H1 (cell line): Measurements from ENCODE around the gene VIPR1. TPM values are rescaled to one million over a fixed set of nuclear protein-coding genes. Genes with fewer than 3 reads are reported as not detected.

Experiments used
- CTCF ChIA-PET: fragments of 300-600 bp; sonication (Branson Sonifier 250); formaldehyde crosslinking; loops from one replicate; lab custom pipeline; 2021; ENCODE audit not compliant: partially characterized antibody; lab: Charles Lee
- POLR2A ChIA-PET: fragments of 300-600 bp; sonication (Branson Sonifier 250); formaldehyde crosslinking; loops from one replicate; lab custom pipeline; 2021; ENCODE audit warnings: inconsistent platforms; ENCODE audit not compliant: partially characterized antibody; lab: Charles Lee
- DNase-seq, 2 experiments: peaks; one replicate each; pipeline versions ENCODE4 v3.0.0 to v3.0.0-alpha.2; 2010 to 2022; ENCODE audit warnings: low spot score in 2 of 2, low read depth in 1 of 2, mixed read lengths in 1 of 2
- FAIRE-seq: peaks from 2 replicates; lab custom pipeline; 2011; peaks lifted over from hg19 to GRCh38; lab: Jason Lieb, UNC
- H2AFZ ChIP-seq: 2 replicates; pipeline ENCODE4 v1.8.1; 2012; ENCODE audit warnings: low read length, inconsistent platforms
- H2AK5ac ChIP-seq: 2 replicates; pipeline ENCODE4 v1.6.1; 2013; ENCODE audit warnings: low read depth, low read length
- H2BK120ac ChIP-seq: replicated peaks from 2 replicates; pipeline ENCODE3; 2013; ENCODE audit warnings: low read depth, low read length, inconsistent platforms
- H2BK12ac ChIP-seq: 2 replicates; pipeline ENCODE4 v1.6.1; 2013; ENCODE audit warnings: low read depth, low read length
- H2BK15ac ChIP-seq: 2 replicates; pipeline ENCODE4 v1.6.1; 2013; ENCODE audit warnings: low read length
- H2BK20ac ChIP-seq: 2 replicates; pipeline ENCODE4 v1.6.1; 2013; ENCODE audit warnings: low read length
- H2BK5ac ChIP-seq: 2 replicates; pipeline ENCODE4 v1.6.1; 2013; ENCODE audit warnings: low read depth, low read length
- H3K14ac ChIP-seq: 2 replicates; pipeline ENCODE4 v1.6.1; 2013; ENCODE audit warnings: inconsistent platforms; ENCODE audit not compliant: insufficient read length
- H3K18ac ChIP-seq: 2 replicates; pipeline ENCODE4 v1.6.1; 2013; ENCODE audit warnings: low read length; ENCODE audit errors: extremely low read depth
- H3K23ac ChIP-seq: 2 replicates; pipeline ENCODE4 v1.6.1; 2013; ENCODE audit warnings: inconsistent platforms; ENCODE audit not compliant: insufficient read length
- H3K23me2 ChIP-seq: 2 replicates; pipeline ENCODE4 v1.6.1; 2013; ENCODE audit warnings: low read depth, low read length
- H3K27ac ChIP-seq: 2 replicates; pipeline ENCODE4 v1.6.1; 2011; ENCODE audit warnings: low read depth, low read length, inconsistent platforms
- H3K27me3 ChIP-seq, 4 experiments: replicated peaks in 1 of 4; 1 replicate in 1 of 4; 2 replicates in 3 of 4; pipeline versions ENCODE4 v1.6.1 to v1.8.1; 2011 to 2013; ENCODE audit warnings: low read length in 3 of 4, mild to moderate bottlenecking in 3 of 4, inconsistent platforms in 2 of 4, mixed read lengths in 2 of 4, moderate library complexity in 1 of 4; ENCODE audit not compliant: control insufficient read depth in 3 of 4, insufficient read depth in 3 of 4; ENCODE audit errors: extremely low read depth in 1 of 4
- H3K36me3 ChIP-seq, 4 experiments: 2 replicates each; pipeline versions ENCODE4 v1.6.1 to v1.8.1; 2011 to 2013; ENCODE audit warnings: mild to moderate bottlenecking in 4 of 4, low read length in 3 of 4, moderate library complexity in 2 of 4, control low read depth in 1 of 4, inconsistent platforms in 1 of 4; ENCODE audit not compliant: insufficient read depth in 4 of 4, control insufficient read depth in 2 of 4
- H3K4ac ChIP-seq: replicated peaks from 2 replicates; pipeline ENCODE3; 2013; ENCODE audit warnings: low read length, low read depth, mixed read lengths, inconsistent platforms; ENCODE audit not compliant: insufficient read length
- H3K4me1 ChIP-seq, 4 experiments: replicated peaks in 1 of 4; 1 replicate in 1 of 4; 2 replicates in 3 of 4; pipeline versions ENCODE4 v1.6.1 to v1.8.1; 2011 to 2013; ENCODE audit warnings: low read length in 3 of 4, inconsistent platforms in 2 of 4, mixed read lengths in 1 of 4; ENCODE audit not compliant: insufficient read depth in 4 of 4, control insufficient read depth in 3 of 4
- H3K4me2 ChIP-seq, 2 experiments: 2 replicates each; pipeline versions ENCODE4 v1.6.1 to v1.8.1; 2011 to 2013; ENCODE audit warnings: low read depth in 2 of 2, low read length in 2 of 2, control low read depth in 1 of 2, inconsistent platforms in 1 of 2, mild to moderate bottlenecking in 1 of 2; ENCODE audit not compliant: insufficient read depth in 1 of 2
- H3K4me3 ChIP-seq, 4 experiments: fragments of 200-600, 300-600 bp in 1 of 4; sonication (generic), shearing (Covaris generic), sonication (Bioruptor Twin) in 1 of 4; 2 replicates each; pipeline versions ENCODE4 v1.5.1 to v1.8.1; 2011 to 2016; ENCODE audit warnings: low read length in 4 of 4, low read depth in 3 of 4, control low read depth in 2 of 4, inconsistent platforms in 2 of 4, mild to moderate bottlenecking in 2 of 4, mixed read lengths in 1 of 4, moderate library complexity in 1 of 4; ENCODE audit not compliant: insufficient read depth in 2 of 4; ENCODE audit errors: extremely low read depth in 1 of 4
- H3K56ac ChIP-seq: replicated peaks from 2 replicates; pipeline ENCODE3; 2013; ENCODE audit warnings: low read depth, mild to moderate bottlenecking, mixed read lengths, low read length, inconsistent platforms; ENCODE audit not compliant: insufficient read length
- H3K79me1 ChIP-seq: 2 replicates; pipeline ENCODE4 v1.6.1; 2013; ENCODE audit warnings: low read depth, low read length, control low read depth
- H3K79me2 ChIP-seq, 2 experiments: 2 replicates each; pipeline versions ENCODE4 v1.6.1 to v1.8.1; 2012 to 2013; ENCODE audit warnings: low read length in 2 of 2, mild to moderate bottlenecking in 2 of 2, inconsistent platforms in 1 of 2; ENCODE audit not compliant: insufficient read depth in 2 of 2, control insufficient read depth in 1 of 2
- H3K9ac ChIP-seq, 4 experiments: replicated peaks in 1 of 4; 1 replicate in 1 of 4; 2 replicates in 3 of 4; pipeline versions ENCODE4 v1.6.1 to v1.8.1; 2011 to 2013; ENCODE audit warnings: low read depth in 3 of 4, low read length in 3 of 4, control low read depth in 2 of 4, mild to moderate bottlenecking in 2 of 4, moderate library complexity in 2 of 4, inconsistent platforms in 1 of 4; ENCODE audit errors: extremely low read depth in 1 of 4
- H3K9me3 ChIP-seq, 2 experiments: 2 replicates each; pipeline versions ENCODE4 v1.6.1 to v1.8.1; 2012 to 2013; ENCODE audit warnings: mild to moderate bottlenecking in 2 of 2, moderate library complexity in 2 of 2, control low read depth in 1 of 2, inconsistent platforms in 1 of 2, low read depth in 1 of 2, low read length in 1 of 2, mixed read lengths in 1 of 2; ENCODE audit not compliant: insufficient read depth in 2 of 2
- H4K20me1 ChIP-seq, 2 experiments: replicated peaks in 1 of 2; 2 replicates each; pipeline versions ENCODE3 to v1.8.1; 2011 to 2013; ENCODE audit warnings: inconsistent platforms in 2 of 2, low read length in 2 of 2, mild to moderate bottlenecking in 1 of 2; ENCODE audit not compliant: insufficient read depth in 2 of 2, control insufficient read depth in 1 of 2
- H4K5ac ChIP-seq: 2 replicates; pipeline ENCODE4 v1.6.1; 2013; ENCODE audit warnings: low read length, low read depth, mixed read lengths, inconsistent platforms; ENCODE audit not compliant: insufficient read length
- H4K8ac ChIP-seq: 2 replicates; pipeline ENCODE4 v1.8.0; 2013; ENCODE audit warnings: mild to moderate bottlenecking, moderate library complexity, low read length, inconsistent platforms; ENCODE audit not compliant: insufficient read depth; ENCODE audit errors: extremely low read depth
- H4K91ac ChIP-seq: replicated peaks from 2 replicates; pipeline ENCODE3; 2013; ENCODE audit warnings: low read length, mixed read lengths, inconsistent platforms; ENCODE audit not compliant: insufficient read length
- BACH1 ChIP-seq: IDR thresholded peaks from 2 replicates; pipeline ENCODE4 v1.6.1; 2012; ENCODE audit warnings: low read length, improper control_type of control experiment
- CEBPB ChIP-seq: IDR thresholded peaks from 2 replicates; pipeline ENCODE4 v1.6.1; 2012; ENCODE audit warnings: low read depth, low read length
- CHD1 ChIP-seq: IDR thresholded peaks from 2 replicates; pipeline ENCODE4 v1.6.1; 2012; ENCODE audit warnings: low read depth, low read length, improper control_type of control experiment
- KDM4A ChIP-seq: IDR thresholded peaks from one replicate; pipeline ENCODE4 v1.7.1; 2012; ENCODE audit warnings: low read depth, mild to moderate bottlenecking, moderate library complexity, low read length, inconsistent platforms; ENCODE audit not compliant: severe bottlenecking
- NANOG ChIP-seq: IDR thresholded peaks from 2 replicates; pipeline ENCODE4 v1.6.1; 2011; ENCODE audit warnings: low read length, low read depth, mild to moderate bottlenecking, inconsistent platforms; ENCODE audit not compliant: insufficient read depth, poor library complexity, severe bottlenecking
- NRF1 ChIP-seq: IDR thresholded peaks from 2 replicates; pipeline ENCODE4 v1.6.1; 2011; ENCODE audit warnings: mild to moderate bottlenecking, low read depth, low read length, improper control_type of control experiment
- PHF8 ChIP-seq: fragments of 200-600 bp; sonication (generic); conservative IDR thresholded peaks from 2 replicates; pipeline ENCODE4 v1.7.1; 2012; ENCODE audit warnings: low read depth, mild to moderate bottlenecking, inconsistent platforms, low read length, moderate library complexity
- RBBP5 ChIP-seq: IDR thresholded peaks from 2 replicates; pipeline ENCODE4 v1.7.1; 2012; ENCODE audit warnings: low read depth, mild to moderate bottlenecking, inconsistent platforms, low read length, moderate library complexity, borderline replicate concordance
- SRF ChIP-seq: IDR thresholded peaks from 2 replicates; pipeline ENCODE4 v1.6.1; 2011; ENCODE audit warnings: mild to moderate bottlenecking, low read depth, low read length, moderate library complexity
- TAF1 ChIP-seq: IDR thresholded peaks from 2 replicates; pipeline ENCODE4 v1.6.1; 2011; ENCODE audit warnings: mild to moderate bottlenecking, low read depth, low read length
- ZNF274 ChIP-seq: IDR thresholded peaks from 2 replicates; pipeline ENCODE4 v1.7.0; 2012; ENCODE audit warnings: low read length, borderline replicate concordance; ENCODE audit errors: extremely low read depth
- WGBS, 2 experiments: shearing (Covaris generic) in 1 of 2; methylation state at CpG; one replicate each; pipeline versions ENCODE4 v1.1.6 to v1.1.7; 2013 to 2015; ENCODE audit warnings: low lambda C conversion rate in 2 of 2, mixed read lengths in 2 of 2, inconsistent platforms in 1 of 2, low coverage in 1 of 2, missing lambda C conversion rate in 1 of 2; ENCODE audit not compliant: insufficient replicate concordance in 2 of 2, insufficient coverage in 1 of 2, insufficient read length in 1 of 2; ENCODE audit errors: extremely low coverage in 1 of 2, missing lambda C conversion rate in 1 of 2; 5-methylcytosine and 5-hydroxymethylcytosine counted together
- polyA plus RNA-seq, 7 experiments: library from polyadenylated mRNA; depleted of rRNA in 3 of 7; stranded (reverse) in 5 of 7; unstranded in 2 of 7; fragments of >200 nt in 5 of 7; fragments of 200-250 nt in 2 of 7; gene quantifications; 1 replicate in 5 of 7; 2 replicates in 1 of 7; 4 replicates in 1 of 7; pipeline versions ENCODE4 v1.2.1 to v1.2.3, GENCODE V29; 2011 to 2013; ENCODE audit warnings: missing spikeins in 2 of 7, mixed read lengths in 2 of 7
- total RNA-seq: library from RNA; stranded (reverse); fragmentation: NEBNext Ultra II Directional; extraction: Animal tissue kit (Norgen Biotek cat#: 25700); gene quantifications from 2 replicates; pipeline ENCODE4 v1.2.1, GENCODE V29; 2021
- TF ChIP-seq, protein P1 (sequence below), 3 experiments: IDR thresholded peaks; 1 replicate in 2 of 3; 2 replicates in 1 of 3; pipeline versions ENCODE4 v1.5.1 to v1.6.1; 2011; ENCODE audit warnings: low read length in 3 of 3, mild to moderate bottlenecking in 3 of 3, inconsistent platforms in 2 of 3, low read depth in 1 of 3, moderate library complexity in 1 of 3; ENCODE audit not compliant: insufficient read depth in 1 of 3; ENCODE audit errors: control extremely low read depth in 1 of 3

VIPR1 gene
- total and polyA plus RNA-seq, 2 of the 8 experiments (the other 6 are each of a cell fraction or from before 2014, with no cell fraction given), result 7.8 to 10.1 TPM

DNA sequence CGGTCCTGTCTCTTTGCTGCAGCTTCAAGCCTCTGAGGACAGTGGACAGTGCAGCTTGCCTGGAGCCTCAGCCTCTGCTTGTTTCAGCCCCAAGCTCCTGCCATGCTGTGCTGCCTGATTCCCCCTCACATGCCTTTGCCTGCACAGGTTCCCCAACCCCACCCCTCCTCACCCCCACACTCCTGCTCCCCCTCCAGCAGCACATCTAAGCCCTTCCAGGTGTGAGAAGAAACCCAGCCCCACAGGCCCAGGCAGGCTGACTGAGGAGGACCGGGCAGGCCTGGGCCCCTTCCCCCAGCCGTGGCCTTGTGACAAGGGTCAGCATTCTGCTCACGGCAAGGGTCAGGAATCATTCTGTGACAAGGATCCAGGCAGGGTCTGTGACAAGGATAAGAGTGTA is 22.8 kb downstream of the VIPR1 start:
- Histone ChIP-seq H2BK20ac (no peak overlapping the region), H3K27ac (no peak overlapping the region)
- no peak for TF ChIP-seq SRF
- no peak for TF ChIP-seq NANOG
- TF ChIP-seq BACH1, result no peak
- TF ChIP-seq, protein P1, sequence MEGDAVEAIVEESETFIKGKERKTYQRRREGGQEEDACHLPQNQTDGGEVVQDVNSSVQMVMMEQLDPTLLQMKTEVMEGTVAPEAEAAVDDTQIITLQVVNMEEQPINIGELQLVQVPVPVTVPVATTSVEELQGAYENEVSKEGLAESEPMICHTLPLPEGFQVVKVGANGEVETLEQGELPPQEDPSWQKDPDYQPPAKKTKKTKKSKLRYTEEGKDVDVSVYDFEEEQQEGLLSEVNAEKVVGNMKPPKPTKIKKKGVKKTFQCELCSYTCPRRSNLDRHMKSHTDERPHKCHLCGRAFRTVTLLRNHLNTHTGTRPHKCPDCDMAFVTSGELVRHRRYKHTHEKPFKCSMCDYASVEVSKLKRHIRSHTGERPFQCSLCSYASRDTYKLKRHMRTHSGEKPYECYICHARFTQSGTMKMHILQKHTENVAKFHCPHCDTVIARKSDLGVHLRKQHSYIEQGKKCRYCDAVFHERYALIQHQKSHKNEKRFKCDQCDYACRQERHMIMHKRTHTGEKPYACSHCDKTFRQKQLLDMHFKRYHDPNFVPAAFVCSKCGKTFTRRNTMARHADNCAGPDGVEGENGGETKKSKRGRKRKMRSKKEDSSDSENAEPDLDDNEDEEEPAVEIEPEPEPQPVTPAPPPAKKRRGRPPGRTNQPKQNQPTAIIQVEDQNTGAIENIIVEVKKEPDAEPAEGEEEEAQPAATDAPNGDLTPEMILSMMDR (IDR thresholded peaks at IDR 0.05; ENCODE audit: control extremely low read depth in 1 of 3, insufficient read depth in 1 of 3, low read depth in 1 of 3, low read length in 3 of 3), result no peak
- no peak for TF ChIP-seq CHD1
- TF ChIP-seq TAF1, result no peak
- TF ChIP-seq PHF8, result no peak
- no peak for TF ChIP-seq ZNF274
- TF ChIP-seq NRF1, result no peak
- no peak for TF ChIP-seq RBBP5
- no peak for TF ChIP-seq KDM4A
- no peak for TF ChIP-seq CEBPB

More for the DNA sequence above, 22.8 kb downstream of the VIPR1 start:
- H4K8ac ChIP-seq, result no peak overlapping the region
- no peak overlapping the region for H2BK12ac ChIP-seq
- no peak overlapping the region for H3K4ac ChIP-seq
- 89% methylated on average over 4 of the region's 4 CpGs; no CpG with 5 or more reads in 1 of the 2 experiments for WGBS, 2 experiments
- no peak overlapping the region for H2AK5ac ChIP-seq
- H3K27me3 ChIP-seq, result no peaks in the 10 kb centered on the region
- H4K91ac ChIP-seq, result no peak overlapping the region
- peaks cover 0 to 2% of the 10 kb centered on the region in 2 experiments for H4K20me1 ChIP-seq
- no peak overlapping the region for H3K9ac ChIP-seq
- H2BK5ac ChIP-seq, result no peak overlapping the region
- CTCF ChIA-PET, result interaction anchor here (1.0 to 23.3 kb wide), 6 partner anchors 9 to 17 kb away, joined by 3 to 458 read pairs (median 4); no protein-coding TSS in a partner anchor
- POLR2A ChIA-PET, result no interaction called here
- H3K9me3 ChIP-seq, result no peaks in the 10 kb centered on the region
- FAIRE-seq (no peak), DNase-seq (no peak)
- no peaks in the 10 kb centered on the region for H3K79me1 ChIP-seq
- H3K4me2 ChIP-seq, result no peak overlapping the region
- no peak overlapping the region for H3K23ac ChIP-seq
- H3K36me3 ChIP-seq, result no peaks in the 10 kb centered on the region
- H4K5ac ChIP-seq, result no peak overlapping the region
- H3K79me2 ChIP-seq, result no peaks in the 10 kb centered on the region
- peaks cover 3% of the 10 kb centered on the region; the same call in 1 of the 2 replicates for H3K23me2 ChIP-seq
- no peak overlapping the region for H2BK15ac ChIP-seq
- H3K56ac ChIP-seq, result no peak overlapping the region
- H3K4me1 ChIP-seq, result no peaks in the 10 kb centered on the region; a peak in 1 of 7 replicates
- no peak overlapping the region for H2BK120ac ChIP-seq
- no peak overlapping the region for H3K4me3 ChIP-seq
- H3K18ac ChIP-seq, result no peak overlapping the region
- no peak overlapping the region for H2AFZ ChIP-seq
- no peak overlapping the region for H3K14ac ChIP-seq
